ENCODE data around the gene VEGFB. TPM values are rescaled to one million over a fixed set of nuclear protein-coding genes. Genes with fewer than 3 reads are reported as not detected.

Gene VEGFB, protein sequence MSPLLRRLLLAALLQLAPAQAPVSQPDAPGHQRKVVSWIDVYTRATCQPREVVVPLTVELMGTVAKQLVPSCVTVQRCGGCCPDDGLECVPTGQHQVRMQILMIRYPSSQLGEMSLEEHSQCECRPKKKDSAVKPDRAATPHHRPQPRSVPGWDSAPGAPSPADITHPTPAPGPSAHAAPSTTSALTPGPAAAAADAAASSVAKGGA
- total RNA-seq: 10 to 100 TPM; 84.7 to 85.8 TPM

DNA sequence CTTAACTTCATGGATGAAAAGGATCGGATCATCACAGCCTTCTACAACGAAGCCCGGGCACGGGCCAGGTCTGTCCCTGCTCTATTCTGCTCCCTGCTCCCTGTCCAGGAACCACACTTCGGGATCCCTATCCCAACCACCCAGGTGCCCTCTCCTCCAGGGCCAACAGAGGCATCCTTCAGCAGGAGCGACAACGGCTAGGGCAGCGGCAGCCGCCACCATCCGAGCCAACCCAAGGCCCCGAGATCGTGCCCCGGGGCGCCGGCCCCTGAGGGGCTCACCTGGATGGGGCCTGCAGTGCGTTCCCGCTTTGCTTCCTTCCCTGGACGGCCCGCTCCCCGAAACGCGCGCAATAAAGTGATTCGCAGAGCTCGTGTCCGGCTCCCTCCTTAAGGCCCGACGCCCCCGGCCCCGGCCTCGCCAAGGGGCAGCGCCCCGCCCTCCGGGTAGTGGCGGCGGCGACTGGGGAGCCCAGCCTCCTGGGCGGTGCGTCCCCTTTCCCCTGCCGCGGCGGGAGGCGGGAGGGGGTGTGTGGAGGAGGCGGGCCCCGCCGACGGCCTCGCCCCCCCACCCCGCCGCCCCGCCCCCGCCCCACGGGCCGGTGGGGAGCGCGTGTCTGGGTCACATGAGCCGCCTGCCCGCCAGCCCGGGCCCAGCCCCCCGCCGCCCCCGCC lies at the start of gene VEGFB:
TSS of gene VEGFB (plus strand) at position 672 of the 674 bp plus-strand sequence. CDS start 250 bp downstream, outside the sequence.
- DNase-seq: peak; percentile 76
- Mint-ChIP-seq H3K9me3 (no peaks in the 10 kb centered on the region), H3K36me3 (peaks cover 2% of the 10 kb centered on the region), H3K27me3 (no peaks in the 10 kb centered on the region), H3K4me3 (peak within 1 kb of the TSS; percentile 91), H3K27ac (peak within 1 kb of the TSS; percentile 75), H3K4me1 (peaks cover 31% of the 10 kb centered on the region)

DNA sequence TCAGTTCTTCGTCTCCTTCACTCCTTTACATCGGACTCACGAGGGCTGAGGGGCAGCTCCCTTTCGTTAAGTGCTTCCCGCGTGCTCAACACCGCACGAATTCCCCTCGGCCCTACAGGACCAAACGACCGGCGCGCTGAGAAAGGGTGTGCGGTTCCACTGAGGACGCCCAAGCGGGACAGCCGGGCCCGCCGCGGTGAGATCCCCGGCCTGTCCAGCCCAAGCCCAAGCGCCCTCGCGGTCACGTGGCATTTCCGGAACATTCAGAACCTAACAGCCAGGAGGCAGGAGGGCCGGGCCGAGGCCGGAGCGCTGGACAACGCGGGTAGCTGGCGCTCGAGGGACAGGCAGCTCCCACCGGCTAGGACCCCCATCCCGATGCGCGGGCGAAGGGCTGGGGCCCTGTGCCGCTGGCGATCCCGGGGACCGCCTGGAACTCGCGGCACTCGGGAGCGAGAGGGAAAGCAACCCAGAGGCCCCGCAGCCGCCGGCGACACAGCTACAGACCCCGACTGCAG lies 49.1 kb upstream of the VEGFB start:
- peaks cover 33% of the 10 kb centered on the region for H3K4me1 Mint-ChIP-seq
- no peaks in the 10 kb centered on the region for H3K27me3 Mint-ChIP-seq
- peak overlapping the region; percentile 94 for H3K4me3 Mint-ChIP-seq
- peaks cover 15% of the 10 kb centered on the region for H3K36me3 Mint-ChIP-seq
- H3K9me3 Mint-ChIP-seq: no peaks in the 10 kb centered on the region
- no peak for DNase-seq
- H3K27ac Mint-ChIP-seq: peak overlapping the region; percentile 98

DNA sequence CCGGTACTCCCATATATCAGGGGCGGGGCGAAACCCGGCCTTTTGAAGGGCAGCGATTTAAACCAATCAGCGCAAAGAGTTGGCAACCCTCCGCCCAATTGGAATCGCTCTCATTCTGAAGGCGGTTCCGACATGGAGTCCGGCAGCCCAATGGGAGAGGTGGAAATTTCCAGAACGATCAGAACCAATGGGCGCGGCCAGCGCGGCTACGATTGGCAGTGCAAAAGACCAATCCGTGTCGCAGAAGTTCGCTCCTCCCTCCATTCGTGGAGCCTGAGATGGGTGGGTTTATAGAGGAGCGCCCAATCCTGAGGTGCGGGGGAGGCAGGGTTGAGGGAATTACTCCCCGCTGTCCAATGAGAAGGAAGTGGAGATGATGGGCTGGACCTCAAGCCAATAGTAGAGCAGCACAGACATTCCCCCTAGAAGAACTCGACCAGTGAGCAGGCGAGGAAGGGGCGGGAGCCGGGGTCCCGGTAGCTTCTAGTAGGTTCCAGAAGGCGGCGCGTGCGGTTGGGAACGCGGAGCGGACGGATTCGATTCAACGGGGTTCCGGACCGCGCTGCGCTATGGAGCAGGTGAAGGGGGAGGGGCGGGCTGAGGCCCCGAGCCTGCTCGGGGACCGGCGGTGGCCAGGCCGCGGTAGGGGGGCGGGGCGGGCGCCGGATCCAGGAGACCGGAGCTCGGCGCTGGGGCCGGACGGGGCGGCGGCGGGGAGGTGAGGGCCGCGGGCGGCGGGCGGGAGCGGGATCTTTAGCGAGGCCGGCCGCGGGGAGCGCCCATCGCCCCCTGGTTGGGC lies 48.5 kb upstream of the VEGFB start, which contains the start of gene STIP1:
TSS of gene STIP1 (plus strand) at position 479 of the 799 bp plus-strand sequence. CDS start at position 570, 91 bp downstream.
- peak; percentile 98 for DNase-seq
- H3K9me3 Mint-ChIP-seq: no peaks in the 10 kb centered on the region
- H3K4me3 Mint-ChIP-seq: peak within 1 kb of the TSS; percentile 94
- H3K4me1 Mint-ChIP-seq: peaks cover 31% of the 10 kb centered on the region
- H3K27ac Mint-ChIP-seq: peak within 1 kb of the TSS; percentile 98
- H3K36me3 Mint-ChIP-seq: peaks cover 19% of the 10 kb centered on the region
- H3K27me3 Mint-ChIP-seq: no peaks in the 10 kb centered on the region

DNA sequence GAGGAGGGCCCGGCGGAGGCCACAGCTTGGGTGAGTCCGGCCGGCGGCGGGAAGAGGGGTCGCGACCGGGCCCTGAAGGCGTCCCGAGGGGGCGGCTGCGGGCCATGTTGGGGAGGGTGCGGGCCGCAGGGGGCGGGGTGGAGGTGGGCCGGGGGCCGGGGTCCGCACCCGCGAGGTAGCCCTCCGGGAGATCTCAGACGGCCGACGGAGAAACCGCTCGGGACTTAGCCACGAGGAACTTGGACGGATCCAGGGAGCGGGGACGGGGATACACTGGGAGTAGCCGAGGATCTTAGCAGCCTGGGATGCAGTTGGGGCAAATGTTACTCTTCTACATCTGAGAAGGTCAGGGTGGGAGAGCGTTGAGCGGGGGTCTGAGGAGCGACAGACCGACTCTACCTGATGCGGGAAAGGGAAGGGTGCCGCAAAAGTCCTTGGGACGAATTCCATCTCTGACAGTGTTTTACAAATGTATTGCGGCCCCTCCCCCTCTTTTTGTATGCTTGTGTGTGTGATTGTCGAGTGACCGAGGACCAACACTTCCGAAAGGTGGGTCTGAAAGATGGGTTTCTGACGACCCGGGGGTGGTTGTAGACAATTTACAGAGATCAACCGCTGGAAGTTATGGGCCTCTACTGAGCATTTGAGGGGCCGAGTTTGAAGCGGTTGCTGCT lies 47.8 kb upstream of the VEGFB start:
- Mint-ChIP-seq H3K27ac (no peak overlapping the region), H3K36me3 (peaks cover 19% of the 10 kb centered on the region), H3K4me1 (peaks cover 25% of the 10 kb centered on the region), H3K4me3 (peak overlapping the region; percentile 94), H3K9me3 (no peaks in the 10 kb centered on the region), H3K27me3 (no peaks in the 10 kb centered on the region)
- DNase-seq: peak; percentile 61

DNA sequence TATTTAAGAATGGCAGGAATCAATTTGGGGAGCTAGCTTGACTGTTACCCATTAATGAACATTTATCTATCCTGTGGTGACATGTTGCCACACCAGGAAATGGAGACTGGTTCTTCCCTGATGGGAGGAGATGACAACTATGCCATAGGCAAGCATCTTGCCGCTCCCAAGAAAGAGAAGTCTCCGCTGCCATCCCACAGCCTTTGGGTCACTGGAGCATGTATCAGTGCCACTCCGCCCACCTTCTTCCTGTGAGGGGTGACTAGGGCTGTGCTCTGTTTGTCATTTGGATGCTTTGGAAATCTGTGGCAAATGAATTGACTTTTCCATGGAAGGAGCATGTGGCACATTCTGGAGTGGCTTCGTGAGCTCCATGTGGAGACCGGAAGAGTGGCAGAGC lies 42.0 kb upstream of the VEGFB start:
- peaks cover 42% of the 10 kb centered on the region for H3K36me3 Mint-ChIP-seq

DNA sequence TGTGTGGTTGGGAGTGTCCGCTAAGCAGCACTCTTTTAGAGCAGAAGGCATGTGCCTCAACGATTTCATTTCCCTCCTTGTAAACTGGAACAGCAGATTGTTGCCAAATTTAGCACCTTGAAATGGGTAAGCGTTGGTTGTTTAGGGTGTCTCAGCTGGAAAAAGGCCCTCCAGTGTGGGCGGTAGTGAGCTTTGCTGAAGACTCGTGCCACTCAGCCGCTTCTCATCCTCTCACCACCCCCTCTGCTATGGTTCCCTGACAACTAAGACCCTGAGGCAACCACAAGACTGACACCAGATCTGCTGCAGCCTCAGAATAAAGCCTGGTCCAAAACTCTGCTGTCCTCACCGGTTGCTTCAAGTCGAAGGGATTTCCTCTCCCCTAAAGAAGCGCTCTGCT lies 37.8 kb upstream of the VEGFB start:
- DNase-seq: no peak
- Mint-ChIP-seq H3K4me3 (no peak overlapping the region), H3K27ac (no peak overlapping the region), H3K4me1 (peaks cover 15% of the 10 kb centered on the region), H3K9me3 (no peaks in the 10 kb centered on the region), H3K27me3 (no peaks in the 10 kb centered on the region), H3K36me3 (peaks cover 39% of the 10 kb centered on the region)

More for the DNA sequence above, 42.0 kb upstream of the VEGFB start:
- no peak overlapping the region for H3K4me3 Mint-ChIP-seq
- H3K27me3 Mint-ChIP-seq: no peaks in the 10 kb centered on the region
- DNase-seq: no peak
- H3K4me1 Mint-ChIP-seq: peaks cover 24% of the 10 kb centered on the region
- H3K27ac Mint-ChIP-seq: peak overlapping the region; percentile 42
- no peaks in the 10 kb centered on the region for H3K9me3 Mint-ChIP-seq

DNA sequence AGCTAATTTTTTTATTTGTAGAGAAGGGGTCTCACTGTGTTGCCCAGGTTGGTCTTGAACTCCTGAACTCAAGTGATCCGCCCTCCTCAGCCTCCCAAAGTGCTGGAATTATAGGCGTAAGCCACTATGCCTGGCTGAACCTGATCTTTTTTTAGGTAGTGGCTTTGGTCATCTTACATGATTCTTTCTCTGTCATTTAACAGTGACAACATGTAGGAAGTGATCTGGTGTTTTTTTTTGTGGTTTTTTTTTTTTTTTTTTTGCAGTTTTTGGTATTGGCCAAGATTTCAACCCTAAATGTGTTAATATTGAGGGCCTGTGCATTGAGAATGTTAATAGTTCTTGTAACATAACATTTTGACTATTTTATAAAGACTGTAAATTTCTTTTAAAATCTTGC lies 35.9 kb upstream of the VEGFB start:
- no peaks in the 10 kb centered on the region for H3K9me3 Mint-ChIP-seq
- H3K4me3 Mint-ChIP-seq: no peak overlapping the region
- DNase-seq: no peak
- H3K27me3 Mint-ChIP-seq: no peaks in the 10 kb centered on the region
- peaks cover 32% of the 10 kb centered on the region for H3K36me3 Mint-ChIP-seq
- peaks cover 14% of the 10 kb centered on the region for H3K4me1 Mint-ChIP-seq
- peak overlapping the region; percentile 58 for H3K27ac Mint-ChIP-seq

DNA sequence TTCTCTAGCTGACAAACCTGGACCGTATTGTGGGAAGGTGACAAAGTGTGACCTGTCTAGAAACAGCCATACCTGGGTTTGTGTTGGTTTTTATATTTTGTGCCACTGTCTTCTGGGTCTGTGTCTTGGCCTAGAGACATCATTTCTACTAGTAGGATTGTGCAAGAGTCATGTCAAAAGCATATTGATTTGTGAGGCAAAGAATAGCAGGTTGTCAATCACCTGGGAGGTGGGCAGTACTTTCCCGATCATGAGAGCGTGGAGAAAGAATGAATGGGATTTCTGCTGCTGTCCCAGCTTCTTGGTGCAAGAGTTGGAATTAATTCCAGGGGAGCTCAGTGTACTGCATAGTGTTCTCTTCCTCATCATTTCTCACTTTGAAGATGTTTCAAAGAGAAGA lies 32.8 kb upstream of the VEGFB start:
- no peaks in the 10 kb centered on the region for H3K9me3 Mint-ChIP-seq
- H3K27ac Mint-ChIP-seq: peak overlapping the region; percentile 3
- H3K27me3 Mint-ChIP-seq: no peaks in the 10 kb centered on the region
- no peak overlapping the region for H3K4me3 Mint-ChIP-seq
- peaks cover 35% of the 10 kb centered on the region for H3K36me3 Mint-ChIP-seq
- peaks cover 25% of the 10 kb centered on the region for H3K4me1 Mint-ChIP-seq
- DNase-seq: no peak

DNA sequence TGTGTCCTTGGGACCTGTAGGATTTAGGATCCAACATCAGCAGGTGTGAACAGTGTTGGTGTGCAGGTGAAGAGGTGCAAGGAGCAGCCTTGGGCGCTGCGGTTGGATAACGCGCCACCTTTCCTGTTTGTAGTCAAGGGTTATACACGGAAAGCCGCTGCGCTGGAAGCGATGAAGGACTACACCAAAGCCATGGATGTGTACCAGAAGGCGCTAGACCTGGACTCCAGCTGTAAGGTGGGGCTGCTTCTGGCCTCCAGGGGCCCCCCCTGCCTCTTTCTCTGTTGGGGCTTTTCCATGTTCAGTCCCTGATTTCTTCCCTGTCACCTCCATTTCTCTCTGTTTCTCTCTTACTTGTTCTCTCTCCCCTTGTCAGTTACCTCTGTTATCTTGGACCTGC lies 31.4 kb upstream of the VEGFB start:
- no peaks in the 10 kb centered on the region for H3K9me3 Mint-ChIP-seq
- H3K4me3 Mint-ChIP-seq: peak overlapping the region; percentile 12
- peaks cover 49% of the 10 kb centered on the region for H3K36me3 Mint-ChIP-seq
- H3K27ac Mint-ChIP-seq: no peak overlapping the region
- DNase-seq: no peak
- peaks cover 25% of the 10 kb centered on the region for H3K4me1 Mint-ChIP-seq
- H3K27me3 Mint-ChIP-seq: no peaks in the 10 kb centered on the region

DNA sequence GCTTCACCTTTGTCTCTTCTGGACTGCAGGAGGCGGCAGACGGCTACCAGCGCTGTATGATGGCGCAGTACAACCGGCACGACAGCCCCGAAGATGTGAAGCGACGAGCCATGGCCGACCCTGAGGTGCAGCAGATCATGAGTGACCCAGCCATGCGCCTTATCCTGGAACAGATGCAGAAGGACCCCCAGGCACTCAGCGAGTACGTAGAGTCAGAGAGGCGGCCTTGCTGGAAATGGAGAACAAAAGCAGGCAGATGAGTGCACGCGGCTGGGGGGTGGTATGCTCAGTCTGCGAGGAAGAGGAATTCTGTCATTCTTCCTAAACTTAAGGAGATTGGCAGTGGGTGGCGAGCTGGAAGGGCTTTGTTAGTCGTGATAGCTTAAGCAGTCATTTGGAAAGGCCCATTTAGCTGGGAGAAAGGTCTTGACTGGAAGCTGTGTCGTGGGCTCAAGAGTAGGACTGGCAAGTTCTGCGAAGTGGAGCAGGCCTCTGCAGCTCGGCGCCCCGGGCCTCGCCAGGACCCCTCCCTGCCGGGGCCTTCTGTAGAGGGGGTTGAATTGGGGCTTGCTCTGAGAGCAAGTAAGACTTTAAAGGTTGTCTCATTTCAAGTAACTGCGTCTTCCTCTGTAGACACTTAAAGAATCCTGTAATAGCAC lies 30.8 kb upstream of the VEGFB start:
- H3K9me3 Mint-ChIP-seq: no peaks in the 10 kb centered on the region
- DNase-seq: no peak
- peak overlapping the region; percentile 42 for H3K27ac Mint-ChIP-seq
- no peaks in the 10 kb centered on the region for H3K27me3 Mint-ChIP-seq
- H3K4me1 Mint-ChIP-seq: peaks cover 25% of the 10 kb centered on the region
- H3K36me3 Mint-ChIP-seq: peaks cover 51% of the 10 kb centered on the region
- peak overlapping the region; percentile 12 for H3K4me3 Mint-ChIP-seq

DNA sequence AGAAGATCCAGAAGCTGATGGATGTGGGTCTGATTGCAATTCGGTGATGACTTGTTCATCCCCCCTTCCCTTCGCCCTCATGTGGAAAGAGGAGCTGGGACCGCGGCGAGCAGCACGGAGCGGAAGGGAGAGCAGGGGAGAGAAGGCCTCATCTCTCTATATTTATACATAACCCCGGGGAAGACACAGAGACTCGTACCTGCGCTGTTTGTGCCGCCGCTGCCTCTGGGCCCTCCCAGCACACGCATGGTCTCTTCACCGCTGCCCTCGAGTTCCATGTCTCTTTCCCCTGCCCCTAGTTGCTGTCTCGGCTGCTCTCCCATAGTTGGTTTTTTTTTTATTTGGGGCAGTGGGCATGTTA lies 30.3 kb upstream of the VEGFB start:
- Mint-ChIP-seq H3K36me3 (peaks cover 54% of the 10 kb centered on the region), H3K27me3 (no peaks in the 10 kb centered on the region), H3K4me1 (peaks cover 28% of the 10 kb centered on the region), H3K9me3 (no peaks in the 10 kb centered on the region), H3K4me3 (no peak overlapping the region), H3K27ac (peak overlapping the region; percentile 42)
- DNase-seq: no peak

DNA sequence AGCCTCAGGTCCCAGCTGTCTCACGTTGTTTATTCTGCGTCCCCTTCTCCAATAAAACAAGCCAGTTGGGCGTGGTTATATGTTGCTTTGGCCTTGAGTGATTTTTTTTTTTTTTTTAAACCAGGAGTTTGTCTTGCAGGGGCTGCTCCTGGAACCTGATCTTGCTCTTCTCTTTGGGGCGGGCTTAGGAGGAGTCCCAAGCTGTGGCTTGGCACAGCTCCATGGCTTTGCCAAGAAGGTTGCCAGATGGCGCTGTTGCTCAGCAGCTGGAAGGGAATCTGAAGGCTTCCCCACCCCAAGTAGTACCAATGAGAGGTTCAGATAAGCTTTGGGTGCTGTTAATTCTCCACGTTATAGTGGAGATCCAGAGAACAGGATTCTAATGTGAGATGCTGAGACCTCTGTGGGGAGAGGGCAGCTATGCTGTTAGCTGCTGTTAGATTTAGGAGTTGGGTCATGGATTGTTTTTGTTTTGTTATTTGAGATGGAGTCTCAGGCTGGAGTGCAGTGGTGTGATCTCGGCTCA lies 29.9 kb upstream of the VEGFB start:
- DNase-seq: peak; percentile 75
- Mint-ChIP-seq H3K27ac (peak overlapping the region; percentile 75), H3K4me1 (peaks cover 33% of the 10 kb centered on the region), H3K9me3 (no peaks in the 10 kb centered on the region), H3K27me3 (no peaks in the 10 kb centered on the region), H3K36me3 (peaks cover 56% of the 10 kb centered on the region), H3K4me3 (peak overlapping the region; percentile 66)

DNA sequence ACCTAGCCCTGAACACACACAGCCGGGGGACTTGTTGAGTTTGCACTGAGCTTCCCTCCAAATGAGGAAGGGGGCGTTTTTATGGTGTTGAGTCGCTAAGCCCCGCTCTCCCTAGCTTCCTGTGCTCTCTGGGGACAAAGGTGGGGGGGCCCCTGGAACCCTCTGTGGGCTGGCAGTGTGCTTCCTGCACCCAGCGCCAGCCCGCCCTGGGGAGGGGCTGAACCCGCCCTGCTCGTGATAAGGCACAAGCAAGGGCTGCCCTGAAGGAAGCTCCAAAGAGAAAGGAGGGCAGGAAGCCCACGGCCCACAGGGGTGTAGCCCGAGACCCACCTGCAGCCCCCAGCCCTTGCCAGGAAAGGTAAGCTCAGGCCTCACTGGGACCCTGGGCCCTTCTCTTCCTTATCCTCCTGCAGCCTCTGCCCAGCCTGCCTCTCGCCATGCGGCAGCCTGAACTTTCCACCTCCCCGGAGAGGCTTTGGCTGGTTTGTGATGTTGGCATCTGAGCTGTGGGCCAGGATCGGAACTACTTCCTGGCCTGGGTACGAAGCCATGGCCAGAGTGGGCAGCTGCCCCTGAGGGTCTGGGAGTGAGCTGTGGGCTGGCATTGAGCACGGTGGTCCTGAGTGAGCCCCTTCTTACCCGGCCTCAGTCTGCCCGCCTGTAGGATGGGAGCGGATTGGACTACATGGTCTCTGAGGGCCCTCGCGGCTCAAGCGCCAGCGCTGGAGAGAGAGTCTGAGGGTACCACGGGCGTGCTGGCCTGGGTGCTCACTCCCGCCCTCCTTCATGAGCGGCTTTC lies 27.7 kb upstream of the VEGFB start, which contains the start of gene FERMT3:
TSS of gene FERMT3 (plus strand) at position 265 of the 799 bp plus-strand sequence. CDS start 644 bp downstream, outside the sequence.
- Mint-ChIP-seq H3K9me3 (no peaks in the 10 kb centered on the region), H3K4me3 (peak within 1 kb of the TSS; percentile 94), H3K36me3 (peaks cover 51% of the 10 kb centered on the region), H3K27ac (peak within 1 kb of the TSS; percentile 98), H3K27me3 (no peaks in the 10 kb centered on the region), H3K4me1 (peaks cover 40% of the 10 kb centered on the region)
- peak; percentile 85 for DNase-seq
